ENCODE results near the gene SH3RF3.

- TF ChIP-seq POLR2AphosphoS5 (IDR thresholded peaks at IDR 0.05; ENCODE audit: low read depth, low read length) (no peak), CTCF (IDR thresholded peaks at IDR 0.05) (no peak), REST (IDR thresholded peaks at IDR 0.05; ENCODE audit: insufficient read depth in 1 of 2, low read depth in 2 of 2, low read length in 1 of 2) (no peak), TCF7L2 (IDR thresholded peaks at IDR 0.05; ENCODE audit: low read depth, low read length) (no peak)
Measured at GRCh38 chr2:109337221-109337620, 208.2 kb downstream of the SH3RF3 start.

All from Panc1 (cell line).